AG09309 (cell line): Measurements from ENCODE around the gene GSN.
A peak's percentile ranks its signal among the peaks of the same experiment; 100 is the strongest.

Source experiments
- DNase-seq: peaks from one replicate; pipeline ENCODE4 v3.0.0-alpha.2; 2010; ENCODE audit warnings: low read depth
- H3K4me3 ChIP-seq: 2 replicates; pipeline ENCODE4 v1.5.1; 2011; ENCODE audit warnings: mild to moderate bottlenecking, low read depth, low read length, moderate library complexity; ENCODE audit not compliant: control insufficient read depth
- TF ChIP-seq, protein P1 (sequence below): IDR thresholded peaks from 2 replicates; pipeline ENCODE4 v1.5.1; 2011; ENCODE audit warnings: mild to moderate bottlenecking, low read depth, low read length, inconsistent platforms; ENCODE audit not compliant: insufficient read depth, control insufficient read depth; ENCODE audit errors: missing control alignments

The GSN gene

GRCh38 chr9:121369595-121370265 lies 101.8 kb downstream of the GSN start, which contains the start of gene STOM:
Gene STOM (minus strand): TSS chr9:121370250. CDS start chr9:121370187, 63 bp downstream.
- TF ChIP-seq, protein P1, sequence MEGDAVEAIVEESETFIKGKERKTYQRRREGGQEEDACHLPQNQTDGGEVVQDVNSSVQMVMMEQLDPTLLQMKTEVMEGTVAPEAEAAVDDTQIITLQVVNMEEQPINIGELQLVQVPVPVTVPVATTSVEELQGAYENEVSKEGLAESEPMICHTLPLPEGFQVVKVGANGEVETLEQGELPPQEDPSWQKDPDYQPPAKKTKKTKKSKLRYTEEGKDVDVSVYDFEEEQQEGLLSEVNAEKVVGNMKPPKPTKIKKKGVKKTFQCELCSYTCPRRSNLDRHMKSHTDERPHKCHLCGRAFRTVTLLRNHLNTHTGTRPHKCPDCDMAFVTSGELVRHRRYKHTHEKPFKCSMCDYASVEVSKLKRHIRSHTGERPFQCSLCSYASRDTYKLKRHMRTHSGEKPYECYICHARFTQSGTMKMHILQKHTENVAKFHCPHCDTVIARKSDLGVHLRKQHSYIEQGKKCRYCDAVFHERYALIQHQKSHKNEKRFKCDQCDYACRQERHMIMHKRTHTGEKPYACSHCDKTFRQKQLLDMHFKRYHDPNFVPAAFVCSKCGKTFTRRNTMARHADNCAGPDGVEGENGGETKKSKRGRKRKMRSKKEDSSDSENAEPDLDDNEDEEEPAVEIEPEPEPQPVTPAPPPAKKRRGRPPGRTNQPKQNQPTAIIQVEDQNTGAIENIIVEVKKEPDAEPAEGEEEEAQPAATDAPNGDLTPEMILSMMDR: no peak
- H3K4me3 ChIP-seq: peak within 1 kb of the TSS; percentile 72
- DNase-seq: peak; percentile 64

DNA sequence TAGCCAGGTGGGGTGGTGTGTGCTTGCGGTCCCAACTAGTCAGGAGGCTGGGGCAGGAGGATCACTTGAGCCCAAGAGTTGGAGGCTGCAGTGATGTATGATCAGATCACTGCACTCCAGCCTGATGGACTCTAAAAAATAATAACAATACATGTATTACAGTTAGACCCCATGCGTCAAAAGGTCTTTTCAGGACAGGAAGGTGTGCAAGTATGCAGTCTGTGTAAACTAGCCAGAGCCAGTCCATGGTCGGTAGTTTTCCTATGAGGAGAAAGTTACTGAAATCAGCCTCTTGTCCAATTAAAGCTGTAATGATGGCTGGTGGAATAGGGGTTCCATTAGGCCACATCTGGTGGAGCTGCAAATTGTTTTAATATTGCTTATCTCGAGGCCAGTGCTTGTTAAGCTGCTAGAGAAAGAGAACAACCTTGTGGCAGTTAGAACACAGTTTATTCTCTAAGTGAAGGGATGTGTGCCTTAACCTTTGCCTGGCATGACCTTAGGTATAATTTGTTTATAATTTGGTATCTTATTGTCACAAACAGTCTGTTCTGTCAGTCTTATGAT lies 103.6 kb downstream of the GSN start:
- no peak overlapping the region for H3K4me3 ChIP-seq
- no peak for DNase-seq
- TF ChIP-seq, protein P1: no peak

- TF ChIP-seq, protein P1: no peak
- no peak overlapping the region for H3K4me3 ChIP-seq
- no peak for DNase-seq
Observed at GRCh38 chr9:121372239-121373010, 104.5 kb downstream of the GSN start.

DNA sequence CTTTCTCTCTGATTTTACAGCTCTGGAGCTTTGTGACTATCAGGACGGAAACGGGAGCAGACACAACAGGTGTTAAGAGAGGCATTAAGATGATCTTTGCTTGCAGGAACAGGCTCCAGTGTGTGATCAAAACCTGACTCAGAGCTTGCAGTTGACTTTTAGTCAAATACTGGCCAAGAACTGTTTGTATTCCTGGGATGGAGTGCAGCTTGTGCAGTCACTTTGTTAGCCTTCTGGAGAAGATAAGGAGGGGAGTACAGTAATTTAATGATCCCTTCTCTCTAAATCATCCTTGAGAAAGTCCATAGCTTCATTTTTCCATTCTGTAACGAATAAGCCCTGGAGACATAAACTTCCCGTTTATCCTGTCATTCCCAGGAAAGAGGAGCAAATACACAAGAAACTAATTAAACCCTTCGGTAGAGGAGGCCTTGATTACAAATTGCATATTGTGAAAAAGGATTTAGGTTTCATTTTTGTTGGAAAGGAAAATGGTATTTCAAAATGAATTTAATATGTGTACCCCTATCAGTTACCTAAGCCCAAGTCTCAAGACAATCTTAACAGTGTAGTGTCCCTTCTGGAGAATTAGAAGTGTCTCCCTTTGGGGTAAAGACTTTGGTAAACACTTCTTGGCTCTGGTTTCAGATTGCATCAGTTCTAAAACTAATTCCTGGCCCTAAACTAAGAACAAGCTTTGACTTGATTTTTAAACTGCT lies 105.2 kb downstream of the GSN start:
- no peak overlapping the region for H3K4me3 ChIP-seq
- TF ChIP-seq, protein P1: no peak
- DNase-seq: no peak

DNA sequence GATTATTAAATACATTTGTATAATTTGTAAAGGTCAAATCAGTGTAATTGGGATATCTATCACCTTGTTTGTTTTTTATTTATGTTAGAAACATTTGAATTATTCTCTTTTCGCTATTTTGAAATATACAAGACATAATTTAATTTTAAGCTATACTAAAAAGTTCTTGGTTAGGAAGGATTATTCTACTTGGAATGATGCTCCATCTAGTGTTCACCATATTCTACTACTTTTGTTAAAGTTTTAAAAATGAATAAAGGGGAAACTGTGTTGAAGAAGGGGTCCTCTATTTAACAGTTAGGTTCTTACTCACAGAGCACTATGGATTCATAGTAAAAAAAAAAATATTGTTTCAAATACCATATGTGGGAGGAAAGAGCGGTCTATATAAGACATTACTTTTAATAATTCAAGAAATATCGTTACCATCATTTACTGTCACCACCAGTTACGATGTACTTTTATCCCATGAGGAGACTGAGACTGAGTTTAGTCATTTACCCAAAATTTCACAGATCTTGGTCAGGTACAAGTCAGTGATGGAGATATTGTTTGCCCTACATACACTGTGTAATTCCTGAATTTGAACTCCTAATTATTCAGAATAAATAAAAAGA lies 108.4 kb downstream of the GSN start:
- TF ChIP-seq, protein P1: peak; percentile 15
- DNase-seq: no peak
- no peak overlapping the region for H3K4me3 ChIP-seq

DNA sequence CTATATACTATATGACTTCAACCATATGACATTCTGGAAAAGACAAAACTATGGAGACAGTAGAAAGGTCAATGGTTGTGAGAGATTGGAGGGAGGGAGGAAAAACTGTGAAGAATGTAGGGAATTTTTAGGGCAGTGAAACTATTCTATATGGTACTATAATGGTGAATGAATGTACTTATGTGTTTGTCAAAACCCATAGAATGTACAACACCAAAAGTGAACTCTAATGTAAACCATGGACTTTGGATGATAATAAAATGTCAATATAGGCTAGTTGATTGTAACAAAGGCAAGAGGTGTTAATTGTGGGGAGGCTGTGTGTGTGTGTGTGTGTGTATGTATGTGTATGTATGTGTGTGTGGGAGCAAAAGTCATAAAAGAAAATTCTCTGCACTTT lies 112.9 kb downstream of the GSN start:
- no peak for DNase-seq
- TF ChIP-seq, protein P1: no peak
- no peak overlapping the region for H3K4me3 ChIP-seq
